SJSA1 (cell line): ENCODE measurements around the gene KDM4C. TPM values are rescaled to one million over a fixed set of nuclear protein-coding genes. Genes with fewer than 3 reads are reported as not detected.
"Not testable (repeated sequence)": the region's sequence is repeated elsewhere in the genome, so short reads cannot be mapped to it uniquely, and the experiment has no call there.

ENCODE experiments used
- DNase-seq, 2 experiments: peaks; one replicate each; pipeline ENCODE4 v3.0.0-alpha.2; 2015 to 2020; ENCODE audit warnings: low spot score in 2 of 2, low read depth in 1 of 2
- H3K27ac ChIP-seq: fragments of 250-450 bp; sonication (Bioruptor Pico); 2 replicates; pipeline ENCODE4 v1.5.1; 2020; ENCODE audit warnings: mild to moderate bottlenecking, moderate library complexity
- H3K27me3 ChIP-seq: fragments of 250-450 bp; sonication (Bioruptor Pico); replicated peaks from 2 replicates; pipeline ENCODE4 v1.5.1; 2020; ENCODE audit warnings: mild to moderate bottlenecking, moderate library complexity
- H3K36me3 ChIP-seq: fragments of 250-450 bp; sonication (Bioruptor Pico); 2 replicates; pipeline ENCODE4 v1.5.1; 2020; ENCODE audit warnings: mild to moderate bottlenecking
- H3K4me1 ChIP-seq: fragments of 250-450 bp; sonication (Bioruptor Pico); replicated peaks from 2 replicates; pipeline ENCODE4 v1.6.1; 2021; ENCODE audit warnings: mild to moderate bottlenecking
- H3K4me3 ChIP-seq: fragments of 250-450 bp; sonication (Bioruptor Pico); 2 replicates; pipeline ENCODE4 v1.5.1; 2020; ENCODE audit warnings: mild to moderate bottlenecking
- H3K9me3 ChIP-seq: fragments of 250-450 bp; sonication (Bioruptor Pico); replicated peaks from 2 replicates; pipeline ENCODE4 v1.5.1; 2020; ENCODE audit warnings: mild to moderate bottlenecking
- total RNA-seq: library from RNA; depleted of rRNA; stranded (reverse); fragments of >200 nt; shearing (Covaris generic); gene quantifications from 2 replicates; pipeline ENCODE4 v1.2.3, GENCODE V29; 2014

KDM4C gene
- total RNA-seq, 1 experiment from 2014 or later = 5.1 TPM

- not testable (repeated sequence) for H3K27me3 ChIP-seq, H3K4me1 ChIP-seq, H3K27ac ChIP-seq, H3K9me3 ChIP-seq, H3K36me3 ChIP-seq, DNase-seq, H3K4me3 ChIP-seq
Observed at GRCh38 chr9:6754861-6755260, 2.9 kb upstream of the KDM4C start.

- no peaks in the 10 kb centered on the region for H3K4me1 ChIP-seq
- H3K36me3 ChIP-seq = no peaks in the 10 kb centered on the region
- H3K4me3 ChIP-seq = peak overlapping the region; percentile 59
- H3K27me3 ChIP-seq = no peaks in the 10 kb centered on the region
- no peaks in the 10 kb centered on the region for H3K9me3 ChIP-seq
- peak overlapping the region; percentile 59 for H3K27ac ChIP-seq
- peak in 1 of 2 experiments; percentile 55 for DNase-seq
Observed at GRCh38 chr9:6757132-6757455, 679 bp upstream of the KDM4C start.

- Histone ChIP-seq H3K27ac (no peak overlapping the region), H3K36me3 (no peaks in the 10 kb centered on the region), H3K9me3 (no peaks in the 10 kb centered on the region), H3K4me1 (no peaks in the 10 kb centered on the region), H3K27me3 (no peaks in the 10 kb centered on the region), H3K4me3 (peak overlapping the region; percentile 59)
- DNase-seq = no peak
Observed at GRCh38 chr9:6758248-6758497, 400 bp downstream of the KDM4C start.

GRCh38 chr9:6758498-6759184 lies 868 bp downstream of the KDM4C start:
- no peaks in the 10 kb centered on the region for H3K27me3 ChIP-seq
- no peaks in the 10 kb centered on the region for H3K4me1 ChIP-seq
- no peaks in the 10 kb centered on the region for H3K36me3 ChIP-seq
- H3K4me3 ChIP-seq = peak overlapping the region; percentile 59
- peak in 1 of 2 experiments; percentile 50 for DNase-seq
- H3K9me3 ChIP-seq = no peaks in the 10 kb centered on the region
- 0 out of 2 replicates have a peak overlapping the region, but pooled peaks have one; percentile 13 for H3K27ac ChIP-seq

- Histone ChIP-seq H3K9me3 (no peaks in the 10 kb centered on the region), H3K27ac (0 out of 2 replicates have a peak overlapping the region, but pooled peaks have one; percentile 13), H3K27me3 (no peaks in the 10 kb centered on the region), H3K4me1 (no peaks in the 10 kb centered on the region), H3K4me3 (peak overlapping the region; percentile 59), H3K36me3 (no peaks in the 10 kb centered on the region)
- peak in 1 of 2 experiments; percentile 55 for DNase-seq
Observed at GRCh38 chr9:6759185-6759977, 1.6 kb downstream of the KDM4C start.

GRCh38 chr9:6761306-6761705 lies 3.5 kb downstream of the KDM4C start:
- H3K4me3 ChIP-seq = no peak overlapping the region
- H3K9me3 ChIP-seq = no peaks in the 10 kb centered on the region
- no peak for DNase-seq
- no peaks in the 10 kb centered on the region for H3K36me3 ChIP-seq
- no peaks in the 10 kb centered on the region for H3K4me1 ChIP-seq
- no peak overlapping the region for H3K27ac ChIP-seq
- H3K27me3 ChIP-seq = no peaks in the 10 kb centered on the region

- no peak overlapping the region for H3K27ac ChIP-seq
- H3K9me3 ChIP-seq = no peaks in the 10 kb centered on the region
- H3K4me3 ChIP-seq = no peak overlapping the region
- no peaks in the 10 kb centered on the region for H3K36me3 ChIP-seq
- H3K27me3 ChIP-seq = no peaks in the 10 kb centered on the region
- no peak for DNase-seq
- H3K4me1 ChIP-seq = no peaks in the 10 kb centered on the region
Observed at GRCh38 chr9:6763244-6763643, 5.5 kb downstream of the KDM4C start.

GRCh38 chr9:6764011-6764410 lies 6.2 kb downstream of the KDM4C start:
- H3K27ac ChIP-seq = no peak overlapping the region
- no peak overlapping the region for H3K4me3 ChIP-seq
- H3K27me3 ChIP-seq = no peaks in the 10 kb centered on the region
- no peak for DNase-seq
- H3K36me3 ChIP-seq = no peaks in the 10 kb centered on the region
- H3K9me3 ChIP-seq = no peaks in the 10 kb centered on the region
- no peaks in the 10 kb centered on the region for H3K4me1 ChIP-seq

- Histone ChIP-seq H3K27ac (no peak overlapping the region), H3K36me3 (no peaks in the 10 kb centered on the region), H3K4me3 (no peak overlapping the region), H3K9me3 (no peaks in the 10 kb centered on the region), H3K27me3 (no peaks in the 10 kb centered on the region), H3K4me1 (no peaks in the 10 kb centered on the region)
- no peak for DNase-seq
Observed at GRCh38 chr9:6764523-6764922, 6.8 kb downstream of the KDM4C start.

- no peak for DNase-seq
- no peaks in the 10 kb centered on the region for H3K27me3 ChIP-seq
- no peaks in the 10 kb centered on the region for H3K9me3 ChIP-seq
- no peak overlapping the region for H3K27ac ChIP-seq
- H3K4me3 ChIP-seq = no peak overlapping the region
- H3K36me3 ChIP-seq = no peaks in the 10 kb centered on the region
- no peaks in the 10 kb centered on the region for H3K4me1 ChIP-seq
Observed at GRCh38 chr9:6764950-6765349, 7.2 kb downstream of the KDM4C start.

- no peak for DNase-seq
- H3K4me1 ChIP-seq = no peaks in the 10 kb centered on the region
- no peaks in the 10 kb centered on the region for H3K36me3 ChIP-seq
- H3K9me3 ChIP-seq = no peaks in the 10 kb centered on the region
- H3K4me3 ChIP-seq = no peak overlapping the region
- no peak overlapping the region for H3K27ac ChIP-seq
- H3K27me3 ChIP-seq = no peaks in the 10 kb centered on the region
Observed at GRCh38 chr9:6765396-6765795, 7.6 kb downstream of the KDM4C start.

GRCh38 chr9:6766606-6767005 lies 8.8 kb downstream of the KDM4C start:
- Histone ChIP-seq H3K27ac (no peak overlapping the region), H3K4me3 (no peak overlapping the region), H3K4me1 (no peaks in the 10 kb centered on the region), H3K27me3 (no peaks in the 10 kb centered on the region), H3K36me3 (no peaks in the 10 kb centered on the region), H3K9me3 (no peaks in the 10 kb centered on the region)
- no peak for DNase-seq

- H3K36me3 ChIP-seq, H3K4me1 ChIP-seq, H3K9me3 ChIP-seq, H3K27ac ChIP-seq, DNase-seq, H3K27me3 ChIP-seq, H3K4me3 ChIP-seq: not testable (repeated sequence)
Observed at GRCh38 chr9:6768587-6768986, 10.8 kb downstream of the KDM4C start.

- Histone ChIP-seq H3K27me3 (no peaks in the 10 kb centered on the region), H3K27ac (no peak overlapping the region), H3K9me3 (no peaks in the 10 kb centered on the region), H3K4me3 (no peak overlapping the region), H3K4me1 (no peaks in the 10 kb centered on the region), H3K36me3 (no peaks in the 10 kb centered on the region)
- DNase-seq = no peak
Observed at GRCh38 chr9:6771722-6772121, 13.9 kb downstream of the KDM4C start.
